Epithelial cell of proximal tubule (primary cell): ENCODE data around the gene TMPRSS3. TPM values are rescaled to one million over a fixed set of nuclear protein-coding genes. Genes with fewer than 3 reads are reported as not detected.
A peak's percentile ranks its signal among the peaks of the same experiment; 100 is the strongest.

Experiments used
- DNase-seq: peaks from one replicate; pipeline ENCODE4 v3.0.0-alpha.2; 2011; ENCODE audit warnings: low read depth
- H3K4me3 ChIP-seq: 2 replicates; pipeline ENCODE4 v1.5.1; 2011; ENCODE audit warnings: low read depth, mild to moderate bottlenecking, low read length
- CTCF ChIP-seq: conservative IDR thresholded peaks from 2 replicates; pipeline ENCODE4 v1.5.1; 2012; ENCODE audit warnings: low read depth, mild to moderate bottlenecking, low read length
- total RNA-seq: library from RNA; depleted of rRNA; stranded (reverse); fragments of >200 nt; gene quantifications from 2 replicates; pipeline ENCODE4 v1.2.3, GENCODE V29; 2015

The TMPRSS3 gene
- total RNA-seq, 1 donor from 2014 or later, result 2.0 TPM

- TF ChIP-seq CTCF, result no peak
- DNase-seq, result peak; percentile 33
- no peak overlapping the region for H3K4me3 ChIP-seq
These were observed 19.3 kb upstream of the TMPRSS3 start for GRCh38 chr21:42414928-42415769.

DNA sequence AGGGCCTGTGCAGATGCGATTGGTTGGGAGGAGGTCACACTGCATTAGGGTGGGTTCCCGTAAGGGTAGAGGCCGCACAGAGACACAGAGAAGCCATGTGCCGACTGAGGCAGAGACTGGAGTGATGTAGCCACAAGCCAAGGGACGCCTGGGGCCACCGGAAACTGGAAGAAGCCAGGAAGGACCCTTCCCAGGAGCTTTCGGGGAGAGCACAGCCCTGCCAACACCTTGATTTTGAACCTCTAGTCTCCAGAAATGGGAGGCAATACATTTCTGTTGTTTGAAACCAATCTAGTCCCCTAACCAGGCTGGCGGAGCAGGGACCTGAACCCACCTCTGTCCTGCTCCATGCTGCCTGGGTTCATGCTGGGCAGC lies 18.7 kb upstream of the TMPRSS3 start:
- no peak for TF ChIP-seq CTCF
- no peak for DNase-seq
- no peak overlapping the region for H3K4me3 ChIP-seq

DNA sequence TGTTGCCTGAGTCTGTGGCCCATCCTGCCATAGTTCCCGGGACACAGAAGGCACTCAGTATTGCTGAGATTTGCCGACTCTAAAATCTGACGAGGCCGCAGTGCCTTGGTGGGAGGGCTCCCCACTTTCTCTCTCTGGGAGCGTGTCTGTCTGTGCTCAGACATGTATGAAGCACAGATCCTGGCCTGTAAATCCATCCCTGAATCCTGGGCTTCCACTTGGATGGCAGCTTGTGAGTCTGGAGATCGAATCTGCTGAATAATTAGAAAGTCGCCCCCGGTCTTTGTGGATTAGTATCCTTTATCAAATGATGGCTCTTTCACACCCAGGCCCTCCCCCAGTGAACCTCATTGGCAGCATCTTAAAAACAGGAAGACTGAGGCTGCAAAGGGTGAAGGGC lies 18.2 kb upstream of the TMPRSS3 start:
- TF ChIP-seq CTCF, result no peak
- DNase-seq, result no peak
- H3K4me3 ChIP-seq, result no peak overlapping the region

DNA sequence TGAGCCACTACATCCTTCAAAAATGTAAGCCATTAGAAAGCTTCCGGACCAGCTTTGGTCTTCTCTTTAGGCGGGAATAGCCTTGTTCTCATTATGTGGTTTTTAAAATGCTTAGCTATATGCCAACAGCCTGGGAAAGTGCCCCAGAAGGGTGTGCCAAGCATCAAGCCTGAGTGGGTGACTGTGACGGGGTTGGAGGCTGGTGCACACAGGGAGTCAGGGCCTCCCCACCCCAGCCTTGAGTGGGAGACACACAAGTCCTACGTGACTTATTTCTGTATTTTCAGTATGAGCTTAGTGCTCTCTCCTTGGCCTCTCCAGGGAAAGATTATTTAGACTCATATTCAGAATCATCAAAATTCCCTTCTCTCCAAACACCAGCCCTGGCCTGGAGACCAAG lies 17.6 kb upstream of the TMPRSS3 start:
- no peak overlapping the region for H3K4me3 ChIP-seq
- DNase-seq, result no peak
- no peak for TF ChIP-seq CTCF

GRCh38 chr21:42413093-42413492 lies 17.2 kb upstream of the TMPRSS3 start:
- TF ChIP-seq CTCF, result no peak
- H3K4me3 ChIP-seq, result no peak overlapping the region
- no peak for DNase-seq

DNA sequence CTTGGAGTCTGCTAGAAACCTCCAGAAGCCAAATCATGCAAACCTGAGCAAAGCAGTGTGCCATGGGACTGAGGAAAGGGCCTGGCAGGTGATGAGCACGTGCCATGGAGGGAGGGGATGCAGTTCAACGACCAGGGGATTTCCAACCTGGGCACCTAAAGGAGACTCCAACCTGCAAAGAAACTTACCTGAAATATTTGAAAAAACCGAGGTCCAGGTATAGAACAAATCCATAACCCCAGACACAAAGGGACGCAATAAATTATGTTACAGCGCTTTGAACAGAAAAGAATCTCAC lies 16.7 kb upstream of the TMPRSS3 start:
- no peak for DNase-seq
- H3K4me3 ChIP-seq, result no peak overlapping the region
- no peak for TF ChIP-seq CTCF
